ENCODE results near the gene GCN1.

- TF ChIP-seq EZH2 (IDR thresholded peaks at IDR 0.05; ENCODE audit: low read length) (no peak), CTCF (optimal IDR thresholded peaks at IDR 0.05 in 1 of 3, IDR thresholded peaks at IDR 0.05 in 1 of 3, conservative IDR thresholded peaks at IDR 0.05 in 1 of 3; ENCODE audit: extremely low read depth in 1 of 3, insufficient read depth in 2 of 3, low read length in 3 of 3) (no peak)
Observed at GRCh38 chr12:120096671-120097202, 97.8 kb downstream of the GCN1 start.
